Measurements from ENCODE around the gene RPUSD2.

RPUSD2 gene

DNA sequence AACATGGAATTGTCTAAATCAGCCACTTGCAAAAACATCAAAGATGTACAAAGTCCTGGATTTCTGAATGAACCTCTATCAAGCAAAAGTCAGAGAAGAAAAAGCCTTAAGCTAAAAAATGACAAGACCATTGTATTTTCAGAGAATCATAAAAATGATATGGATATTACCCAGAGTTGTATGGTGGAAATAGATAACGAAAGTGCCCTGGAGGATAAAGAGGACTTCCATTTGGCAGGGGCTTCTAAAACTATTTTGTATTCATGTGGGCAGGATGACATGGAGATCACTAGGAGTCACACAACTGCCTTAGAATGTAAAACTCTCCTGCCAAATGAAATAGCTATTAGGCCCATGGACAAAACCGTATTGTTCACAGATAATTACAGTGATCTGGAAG lies 54.3 kb downstream of the RPUSD2 start:
- DNase-seq, result no peak
